CD4-positive, alpha-beta T cell treated with Interleukin-15 for 1 hour (primary cell): ENCODE results near the gene CDCP2.
A peak's percentile ranks its signal among the peaks of the same experiment; 100 is the strongest.
"Not testable (repeated sequence)": the region's sequence is repeated elsewhere in the genome, so short reads cannot be mapped to it uniquely, and the experiment has no call there.

Experiments
- DNase-seq: peaks from one replicate; pipeline ENCODE4 v3.0.0-alpha.2; 2020

Gene CDCP2

GRCh38 chr1:54112705-54113368 is 40.0 kb downstream of the CDCP2 start:
- no peak for DNase-seq

GRCh38 chr1:54112027-54112426 is 40.8 kb downstream of the CDCP2 start:
- no peak for DNase-seq

GRCh38 chr1:54111624-54112023 is 41.2 kb downstream of the CDCP2 start:
- no peak for DNase-seq

- no peak for DNase-seq
Observed at GRCh38 chr1:54110996-54111395, 41.8 kb downstream of the CDCP2 start.

DNA sequence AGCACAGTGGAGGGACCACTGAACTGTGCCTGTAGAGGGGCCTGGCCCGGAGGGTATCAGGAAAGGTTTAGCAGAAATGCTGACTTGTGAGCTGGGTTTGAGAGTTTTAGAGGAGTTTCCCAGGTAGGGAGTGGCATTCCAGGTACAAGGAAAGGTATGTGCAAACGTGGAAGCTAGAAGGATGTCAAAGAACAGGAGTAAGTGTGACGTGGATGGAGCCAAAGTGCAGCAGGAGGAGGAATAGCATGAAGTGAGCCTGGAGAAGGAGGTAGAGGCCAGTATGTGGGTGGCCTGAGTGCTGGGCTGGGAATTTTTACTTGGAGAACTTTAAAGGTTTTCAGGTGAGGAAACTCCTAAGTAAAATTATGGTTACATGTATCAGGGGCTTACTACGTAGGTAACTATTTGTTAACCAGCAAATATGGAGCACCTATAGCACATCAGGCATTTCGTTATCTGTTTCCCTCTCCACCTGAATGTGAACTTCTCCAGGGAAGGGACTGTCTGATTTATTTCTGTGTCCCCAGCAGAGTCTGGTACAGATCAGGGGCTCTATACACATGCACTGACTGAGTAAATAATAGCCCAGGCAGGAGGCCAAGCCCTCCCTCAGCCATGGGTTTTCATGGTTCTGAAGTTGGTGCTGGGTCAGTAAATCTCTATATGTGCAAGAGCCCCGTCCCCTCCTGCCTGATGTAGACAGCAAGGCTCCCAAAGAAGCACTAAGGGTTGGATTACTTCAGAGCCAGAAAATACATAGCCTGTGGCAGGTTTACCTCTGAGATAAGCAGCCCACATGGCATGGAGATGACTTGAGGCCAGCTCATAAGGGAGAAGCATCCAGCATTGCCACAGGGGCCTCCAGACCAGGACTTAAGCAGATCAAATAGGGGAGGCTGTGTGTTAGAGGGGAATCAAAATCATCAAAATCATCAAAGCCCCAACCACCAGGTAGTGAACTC is 43.4 kb downstream of the CDCP2 start:
- DNase-seq: no peak

GRCh38 chr1:54108156-54108555 is 44.6 kb downstream of the CDCP2 start:
- no peak for DNase-seq

GRCh38 chr1:54107131-54107530 is 45.7 kb downstream of the CDCP2 start:
- DNase-seq: no peak

GRCh38 chr1:54105736-54106269 is 47.0 kb downstream of the CDCP2 start:
- no peak for DNase-seq

DNA sequence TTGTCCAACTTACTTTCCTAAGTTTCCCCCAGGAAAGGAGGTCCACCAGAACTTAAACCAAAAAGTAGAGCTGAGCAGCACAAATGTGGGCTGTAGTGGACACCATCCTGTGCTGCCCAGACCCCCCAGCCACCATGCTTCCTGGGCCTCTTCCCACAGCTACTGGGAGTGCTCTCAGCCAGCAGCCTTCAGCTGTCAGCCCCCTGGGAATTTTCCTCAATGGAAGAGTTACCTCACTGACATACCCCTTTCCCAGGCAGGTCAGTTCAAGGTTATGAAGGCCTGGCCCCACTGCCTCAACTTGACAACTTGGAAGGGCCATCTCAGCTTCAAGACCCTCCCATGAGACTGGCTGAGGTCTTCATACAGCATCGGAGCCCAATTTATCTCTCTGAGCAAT is 47.7 kb downstream of the CDCP2 start:
- no peak for DNase-seq

- DNase-seq: not testable (repeated sequence)
Observed at GRCh38 chr1:54104613-54105012, 48.2 kb downstream of the CDCP2 start.

- DNase-seq: no peak
Observed at GRCh38 chr1:54103414-54103813, 49.4 kb downstream of the CDCP2 start.

GRCh38 chr1:54100500-54100899 is 52.3 kb downstream of the CDCP2 start:
- no peak for DNase-seq

GRCh38 chr1:54099061-54099610 is 53.7 kb downstream of the CDCP2 start:
- DNase-seq: no peak

- no peak for DNase-seq
Observed at GRCh38 chr1:54096877-54097240, 55.9 kb downstream of the CDCP2 start.

DNA sequence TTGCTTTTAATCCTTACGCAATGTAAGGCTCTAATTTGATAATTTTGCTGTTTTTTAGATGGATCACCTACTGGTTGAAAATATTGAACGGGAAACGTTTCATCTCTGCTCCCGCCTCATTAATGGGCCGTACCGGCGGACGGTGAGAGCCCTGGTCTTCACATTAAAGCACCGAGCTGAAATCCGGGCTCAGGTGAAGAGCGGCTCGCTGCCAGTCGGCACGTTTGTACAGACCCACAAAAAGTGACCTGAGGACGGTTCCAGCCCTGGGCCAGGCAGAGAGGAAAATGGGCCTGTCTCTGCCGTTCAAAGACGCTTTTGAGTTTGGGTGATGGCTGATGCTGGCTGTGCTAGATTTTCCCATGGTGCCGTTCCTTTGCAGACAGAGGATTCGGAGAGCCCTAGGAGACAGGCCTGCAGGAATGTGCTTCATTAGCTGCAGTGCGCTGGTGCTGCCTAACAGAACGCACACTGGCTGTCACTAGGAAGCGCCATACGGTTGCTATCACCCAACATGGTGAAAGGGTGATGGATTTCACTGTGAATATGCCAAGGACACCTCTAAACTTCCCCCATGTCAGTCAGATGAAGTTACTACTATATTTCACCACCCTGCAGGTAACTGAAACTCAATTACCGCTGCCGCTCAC is 56.4 kb downstream of the CDCP2 start:
- DNase-seq: no peak

- peak; percentile 32 for DNase-seq
Observed at GRCh38 chr1:54095546-54096226, 57.1 kb downstream of the CDCP2 start.

DNA sequence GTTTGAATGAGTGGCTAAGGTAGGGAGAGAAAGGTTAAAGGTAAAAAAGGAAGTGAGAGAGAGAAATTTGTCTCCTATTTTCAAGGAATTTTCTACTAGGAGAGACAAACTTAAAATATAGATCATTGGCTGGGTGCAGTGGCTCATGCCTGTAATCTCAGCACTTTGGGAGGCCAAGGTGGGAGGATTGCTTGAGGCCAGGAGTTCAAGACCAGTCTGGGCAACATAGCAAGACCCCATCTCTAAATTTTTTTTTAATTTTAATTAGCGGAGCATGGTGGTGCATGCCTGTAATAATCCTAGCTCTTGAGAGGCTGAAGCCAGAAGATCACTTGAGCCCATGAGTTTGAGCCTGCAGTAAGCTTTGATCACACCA is 58.1 kb downstream of the CDCP2 start:
- DNase-seq: not testable (repeated sequence)

- no peak for DNase-seq
Observed at GRCh38 chr1:54094001-54094729, 58.6 kb downstream of the CDCP2 start.

- DNase-seq: no peak
Observed at GRCh38 chr1:54091666-54092065, 61.1 kb downstream of the CDCP2 start.

DNA sequence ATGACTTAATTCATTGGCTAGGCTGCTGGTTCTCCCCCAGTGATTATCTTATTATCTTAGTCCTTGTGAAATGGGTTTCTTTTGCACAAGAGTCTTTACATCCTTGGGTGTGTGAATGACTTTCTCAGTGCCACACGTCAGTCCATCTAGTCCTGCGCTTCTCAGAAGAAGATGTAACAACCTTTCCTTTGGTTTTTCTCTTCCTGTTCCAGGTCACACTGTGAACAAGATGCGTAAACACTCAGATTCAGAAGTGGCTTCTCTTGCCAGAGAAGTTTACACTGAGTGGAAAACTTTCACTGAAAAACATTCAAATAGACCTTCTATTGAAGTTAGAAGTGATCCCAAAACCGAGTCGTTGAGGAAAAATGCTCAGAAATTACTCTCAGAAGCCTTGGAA is 64.4 kb downstream of the CDCP2 start:
- no peak for DNase-seq

DNA sequence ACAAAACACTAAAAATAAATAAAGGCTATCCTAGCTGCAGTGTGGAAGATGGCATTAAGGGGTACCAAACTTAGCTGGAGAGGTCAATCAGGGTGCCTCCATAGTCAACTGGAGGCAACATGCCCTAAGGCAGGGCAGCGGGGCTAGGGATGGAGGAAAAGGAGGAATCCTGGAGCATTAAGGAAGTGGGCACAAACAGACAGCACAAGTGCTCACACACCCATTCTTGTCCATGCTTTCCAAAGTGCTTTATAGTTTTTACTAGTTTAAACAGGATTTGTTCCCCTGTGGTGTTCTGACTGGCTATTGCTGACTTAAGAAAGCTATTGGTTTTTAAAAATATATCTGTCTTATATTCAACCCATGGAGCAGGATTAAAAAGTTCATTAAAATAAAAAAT is 66.0 kb downstream of the CDCP2 start:
- no peak for DNase-seq

DNA sequence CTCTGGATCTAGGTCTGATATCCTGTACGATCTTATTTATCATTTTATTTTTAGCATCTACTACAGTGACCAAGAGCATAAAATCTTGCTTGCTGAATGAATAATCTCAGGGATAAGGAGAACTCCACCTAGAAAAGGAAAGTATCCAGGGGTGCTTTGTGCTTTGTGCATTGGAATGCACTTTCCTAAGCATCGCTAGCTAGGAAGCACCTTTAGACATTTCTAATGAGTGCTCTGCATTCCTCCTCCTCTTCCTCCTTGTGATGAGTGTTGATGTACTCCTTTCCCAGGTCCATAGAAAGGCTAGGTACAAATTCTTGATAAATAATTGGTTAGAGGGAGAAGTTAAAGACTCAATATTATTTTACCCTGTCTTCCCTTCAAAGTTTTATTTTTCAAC is 68.0 kb downstream of the CDCP2 start:
- DNase-seq: no peak
